HG03280 (cell line): ENCODE measurements around the gene ARHGAP28.

Experiments
- ATAC-seq: cut with Tn5 transposase; IDR thresholded peaks from one replicate; pipeline ENCODE4 v1.9.1; 2021; ENCODE audit warnings: mild to moderate bottlenecking, moderate library complexity; ENCODE audit not compliant: unreplicated experiment

Gene ARHGAP28

GRCh38 chr18:6954501-6954900 lies 225.0 kb downstream of the ARHGAP28 start:
- no peak for ATAC-seq

GRCh38 chr18:6955304-6955703 lies 225.8 kb downstream of the ARHGAP28 start:
- no peak for ATAC-seq

- ATAC-seq = no peak
Measured at GRCh38 chr18:6956495-6956894, 227.0 kb downstream of the ARHGAP28 start.

GRCh38 chr18:6956999-6957398 lies 227.5 kb downstream of the ARHGAP28 start:
- ATAC-seq = no peak

GRCh38 chr18:6959110-6959509 lies 229.6 kb downstream of the ARHGAP28 start:
- ATAC-seq = no peak

GRCh38 chr18:6960124-6960523 lies 230.6 kb downstream of the ARHGAP28 start:
- ATAC-seq = no peak

GRCh38 chr18:6960656-6961055 lies 231.1 kb downstream of the ARHGAP28 start:
- no peak for ATAC-seq

GRCh38 chr18:6961331-6961730 lies 231.8 kb downstream of the ARHGAP28 start:
- ATAC-seq = no peak

- no peak for ATAC-seq
Measured at GRCh38 chr18:6962571-6963451, 233.3 kb downstream of the ARHGAP28 start.

GRCh38 chr18:6963452-6964097 lies 234.1 kb downstream of the ARHGAP28 start:
- ATAC-seq = no peak
